Hindlimb muscle (tissue), 1 donor: ENCODE measurements around the gene WDR17. TPM values are rescaled to one million over a fixed set of nuclear protein-coding genes. Genes with fewer than 3 reads are reported as not detected.

Experiments used
- DNase-seq: peaks from one replicate; pipeline ENCODE4 v3.0.0-alpha.2; 2013
- polyA plus RNA-seq: library from polyadenylated mRNA; unstranded; fragments of 120-200 nt; gene quantifications from one replicate; pipeline ENCODE4 v1.2.1, GENCODE V29; 2013; ENCODE audit not compliant: insufficient read length

Gene WDR17
- polyA plus RNA-seq, result 0.72 TPM

DNA sequence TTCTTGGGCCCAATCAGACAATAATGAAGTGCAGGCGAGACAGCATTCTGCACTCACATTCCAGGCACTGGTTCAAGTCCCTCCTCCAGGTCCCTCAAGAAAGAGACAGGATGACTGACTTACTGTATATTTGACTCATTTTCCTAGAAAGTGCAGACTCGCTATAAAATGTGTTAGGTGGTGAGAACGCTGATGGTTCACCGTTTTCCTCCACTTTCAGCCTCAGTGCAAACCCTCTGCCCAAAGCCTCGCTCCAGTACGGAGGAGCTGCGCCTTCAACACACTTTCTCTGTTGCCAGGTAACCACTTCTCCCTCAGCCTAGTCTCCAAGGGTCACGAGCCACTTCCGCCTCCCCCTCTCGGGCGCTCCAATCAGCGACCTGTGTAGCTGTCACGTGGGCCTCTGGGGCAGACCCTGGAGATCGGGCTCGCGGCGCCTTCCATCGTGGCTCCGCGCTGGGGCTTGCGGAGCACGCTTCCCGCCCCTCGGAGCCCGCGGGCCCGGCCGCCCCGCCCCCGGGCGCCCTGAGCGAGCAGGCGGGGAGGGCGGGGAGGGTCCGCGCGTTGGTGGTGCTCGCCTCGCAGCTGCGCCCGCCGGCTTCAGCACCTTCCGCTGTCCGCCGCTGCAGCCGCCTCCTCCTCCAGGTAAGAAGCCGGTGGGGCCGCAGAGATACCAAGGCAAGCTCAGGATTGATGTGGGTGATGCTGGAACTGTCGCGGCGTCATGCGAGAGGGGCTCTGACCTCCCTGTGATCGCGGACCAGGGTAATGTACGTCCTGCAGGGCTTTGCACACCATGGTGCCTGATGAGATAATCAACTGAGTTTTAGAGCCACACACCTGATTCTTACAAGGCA, at the start of gene WDR17:
WDR17 (plus strand) TSS at position 407 of the 857 bp plus-strand sequence. CDS start 45,740 bp downstream, outside the sequence.
- DNase-seq, result peak; percentile 69

DNA sequence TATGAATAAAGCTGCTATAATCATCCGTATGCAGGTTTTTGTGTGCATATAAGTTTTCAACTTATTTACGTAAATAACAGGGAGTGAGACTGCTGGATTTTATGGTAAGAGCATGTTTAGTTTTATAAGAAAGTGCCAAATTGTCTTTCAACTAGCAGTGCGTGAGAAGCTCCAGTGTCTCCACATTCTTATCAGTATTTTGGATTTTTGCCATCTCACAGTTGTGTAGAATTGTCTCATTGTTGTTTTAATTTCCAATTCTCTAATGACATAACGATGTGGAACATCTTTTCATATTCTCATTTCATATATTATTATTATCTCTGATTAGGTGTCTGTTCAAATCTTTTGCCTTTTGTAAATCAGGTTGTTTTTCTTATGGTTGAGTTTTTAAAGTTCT, 49.0 kb upstream of the WDR17 start:
- DNase-seq, result no peak

DNA sequence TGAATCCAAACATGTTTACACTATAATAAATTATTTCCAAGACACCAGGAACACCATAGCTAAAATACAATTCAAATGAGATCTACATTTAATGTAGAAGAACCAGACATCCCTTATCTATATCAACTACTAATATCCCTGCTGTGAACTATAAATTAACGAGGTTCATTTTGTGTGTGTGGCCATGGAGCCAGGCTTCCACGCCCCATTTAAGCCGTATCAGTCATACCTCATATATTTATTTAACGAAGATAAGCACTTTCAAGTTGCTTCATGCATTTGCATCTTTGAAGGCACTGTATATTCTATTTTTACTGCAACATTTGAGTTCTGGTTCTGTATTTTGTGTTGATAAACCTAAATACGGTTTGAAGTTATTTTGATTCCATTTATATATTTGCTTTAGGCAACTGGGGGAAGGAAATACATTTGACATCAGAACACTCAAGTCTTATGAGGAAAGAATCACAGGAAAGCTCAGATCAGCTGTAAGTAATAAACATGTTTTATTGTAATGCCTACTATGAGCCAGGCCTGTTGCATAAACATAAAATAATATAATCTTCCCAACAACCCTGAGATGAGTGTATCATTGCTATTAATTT, 45.1 kb upstream of the WDR17 start:
- no peak for DNase-seq

- DNase-seq, result no peak
These were observed 35.2 kb upstream of the WDR17 start for GRCh38 chr4:176030391-176030790.

- DNase-seq, result no peak
These were observed 33.7 kb upstream of the WDR17 start for GRCh38 chr4:176031922-176032321.

DNA sequence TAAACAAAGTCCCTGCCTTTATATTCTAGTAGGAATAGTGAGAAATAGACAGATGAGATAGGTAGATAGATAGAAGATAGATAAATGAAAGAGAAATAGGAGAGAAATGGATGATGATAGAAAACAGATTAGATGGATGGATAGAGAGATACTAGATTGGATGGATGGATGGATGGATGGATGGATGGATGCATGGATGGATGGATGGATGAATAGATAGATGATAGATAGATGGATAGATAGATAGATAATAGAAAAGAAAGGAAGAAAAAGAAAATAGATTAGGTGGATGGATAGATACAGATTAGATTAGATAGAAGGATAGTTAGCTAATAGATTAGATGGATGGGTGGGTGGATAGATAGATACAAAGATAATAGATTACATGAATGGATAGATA, 33.2 kb upstream of the WDR17 start:
- no peak for DNase-seq

- peak; percentile 39 for DNase-seq
These were observed 31.1 kb upstream of the WDR17 start for GRCh38 chr4:176034499-176034898.

- DNase-seq, result peak; percentile 5
These were observed 30.7 kb upstream of the WDR17 start for GRCh38 chr4:176034936-176035335.

DNA sequence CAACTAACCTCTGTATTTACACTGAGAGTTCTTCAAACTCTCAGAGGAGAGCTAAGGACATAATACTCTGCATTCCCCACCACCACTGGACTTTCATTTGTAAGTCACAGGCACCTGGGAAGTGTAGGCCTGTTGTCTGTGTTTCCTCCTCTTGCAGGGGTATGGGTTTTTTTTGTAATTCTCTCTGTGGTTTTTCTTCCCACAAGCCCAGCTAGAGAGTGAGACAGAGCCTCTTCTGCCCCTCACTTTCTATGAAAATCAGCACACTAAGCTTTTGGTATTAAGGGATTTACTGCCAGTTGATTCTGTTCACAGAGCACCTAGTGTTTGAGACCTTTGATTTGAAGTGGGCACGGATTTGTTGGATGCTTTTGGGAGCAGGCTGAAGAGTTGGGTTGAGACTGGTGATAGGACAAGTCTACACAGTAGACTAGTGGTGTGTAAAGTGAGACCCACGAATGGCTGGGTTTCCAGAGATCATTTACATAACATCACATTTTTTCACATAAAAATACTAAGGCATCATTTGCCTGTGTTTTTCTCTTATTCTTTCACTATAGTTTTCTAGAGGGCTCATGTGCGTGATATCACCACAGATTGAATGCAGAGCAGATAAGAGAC, 28.9 kb upstream of the WDR17 start:
- no peak for DNase-seq

DNA sequence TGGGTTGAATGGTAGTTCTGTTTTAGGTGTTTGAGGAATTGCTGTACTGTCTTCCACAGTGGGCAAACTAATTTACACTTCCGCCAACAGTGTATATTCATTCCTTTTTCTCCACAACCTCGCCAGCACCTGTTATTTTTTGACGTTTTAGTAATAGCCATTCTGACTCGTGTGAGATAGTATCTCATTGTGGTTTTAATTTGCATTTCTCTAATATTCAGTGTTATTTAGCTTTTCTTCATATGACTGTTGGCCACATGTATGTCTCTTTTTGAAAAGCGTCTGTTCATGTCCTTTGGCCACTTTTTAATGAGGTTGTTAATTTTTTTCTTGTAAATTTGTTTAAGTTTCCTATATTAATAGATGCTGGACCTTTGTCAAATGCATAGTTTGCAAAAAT, 26.9 kb upstream of the WDR17 start:
- DNase-seq, result no peak

DNA sequence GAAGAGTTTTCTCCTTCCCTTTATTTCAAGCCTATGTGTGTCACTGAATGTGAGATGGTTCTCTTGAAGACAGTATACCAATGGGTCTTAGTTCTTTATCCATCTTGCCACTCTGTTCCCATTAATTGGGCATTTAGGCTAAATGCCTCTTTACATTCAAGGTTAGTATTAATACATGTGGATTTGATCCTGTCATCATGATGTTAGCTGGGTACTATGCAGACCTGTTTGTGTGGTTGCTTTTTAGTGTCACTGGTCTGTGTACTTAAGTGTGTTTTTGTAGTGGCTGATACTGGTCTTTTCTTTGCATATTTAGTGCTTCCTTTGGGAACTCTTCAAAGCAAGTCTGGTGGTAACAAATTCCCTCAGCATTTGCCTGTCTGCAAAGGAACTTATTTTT, 23.4 kb upstream of the WDR17 start:
- no peak for DNase-seq

GRCh38 chr4:176043838-176044588, 21.6 kb upstream of the WDR17 start:
- DNase-seq, result no peak

DNA sequence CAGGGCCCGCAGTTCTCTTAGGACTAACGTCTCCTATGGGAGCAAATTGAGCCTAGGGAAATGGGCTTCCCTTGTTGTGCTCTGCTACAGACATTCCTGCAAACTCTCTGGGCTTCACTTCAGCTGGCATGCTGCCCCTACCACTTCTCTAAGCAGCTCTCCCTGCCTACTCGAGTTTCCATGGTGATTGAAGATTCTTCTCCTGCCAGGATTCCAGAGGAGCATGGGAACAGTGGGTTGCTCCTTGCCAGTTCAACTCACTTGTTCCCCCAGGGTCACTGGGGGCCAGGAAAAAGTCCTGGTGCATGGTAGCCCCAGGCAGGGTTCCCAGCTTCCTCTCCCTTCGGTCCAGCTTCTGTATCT, 21.1 kb upstream of the WDR17 start:
- peak; percentile 19 for DNase-seq

- DNase-seq, result no peak
These were observed 17.0 kb upstream of the WDR17 start for GRCh38 chr4:176048631-176049030.

DNA sequence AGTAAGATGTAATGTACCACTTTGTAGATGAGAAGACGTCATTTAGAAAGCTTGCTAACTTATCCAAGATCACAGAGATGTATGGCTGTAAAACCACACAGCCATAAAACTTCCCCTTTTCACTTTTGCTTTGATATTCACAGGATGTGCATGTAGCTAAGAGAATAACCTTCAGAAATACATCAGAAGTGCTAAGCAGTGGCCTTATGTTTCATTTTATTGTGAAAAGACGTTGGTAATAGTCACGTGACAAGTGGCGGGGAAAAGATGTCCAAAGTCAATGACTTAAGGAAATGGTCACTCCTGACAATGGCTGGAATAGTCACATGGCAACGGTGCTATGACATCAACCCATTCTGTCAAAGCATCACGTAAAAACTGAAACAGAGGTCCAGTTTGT, 12.9 kb upstream of the WDR17 start:
- no peak for DNase-seq

GRCh38 chr4:176053785-176054184, 11.9 kb upstream of the WDR17 start:
- no peak for DNase-seq

- DNase-seq, result no peak
These were observed 10.7 kb upstream of the WDR17 start for GRCh38 chr4:176054942-176055341.

DNA sequence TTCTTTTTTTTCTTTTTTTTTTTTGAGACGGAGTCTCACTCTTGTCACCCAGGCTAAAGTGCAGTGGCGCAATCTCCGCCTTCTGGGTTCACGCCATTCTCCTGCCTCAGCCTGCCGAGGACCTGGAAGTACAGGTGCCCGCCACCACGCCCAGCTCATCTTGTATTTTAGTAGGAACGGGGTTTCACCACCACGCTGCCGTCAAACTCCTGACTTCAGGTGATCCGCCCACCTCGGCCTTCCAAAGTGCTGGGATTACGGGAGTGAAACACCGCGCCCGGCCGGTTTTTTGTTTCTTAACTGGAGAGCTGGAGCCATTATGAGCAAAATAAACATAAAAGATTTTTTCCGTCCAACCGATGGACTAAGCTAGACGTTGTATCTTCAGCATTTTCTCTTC, 1.9 kb upstream of the WDR17 start:
- no peak for DNase-seq

DNA sequence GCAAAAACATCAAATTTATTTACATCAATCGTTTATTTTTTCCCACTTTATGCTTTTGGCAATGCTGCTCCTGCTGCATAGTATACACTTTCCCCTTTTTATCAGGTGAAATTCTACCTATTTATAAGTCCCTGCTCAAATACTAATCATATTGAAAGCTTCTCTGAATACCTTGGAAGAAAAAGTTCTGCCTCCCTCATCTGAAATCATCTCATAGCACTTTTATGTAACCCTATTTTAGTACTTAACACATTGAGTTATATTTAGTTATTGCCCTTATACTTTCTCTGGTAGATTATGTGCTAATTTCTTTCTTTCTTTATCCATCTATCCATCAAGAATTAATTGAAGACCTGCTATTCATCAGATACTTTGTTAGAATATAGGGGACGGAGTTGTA, 1.1 kb upstream of the WDR17 start:
- no peak for DNase-seq

GRCh38 chr4:176066757-176067156, 1.1 kb downstream of the WDR17 start:
- no peak for DNase-seq

- no peak for DNase-seq
These were observed 11.9 kb downstream of the WDR17 start for GRCh38 chr4:176077561-176077960.

GRCh38 chr4:176084769-176085168, 19.1 kb downstream of the WDR17 start:
- DNase-seq, result no peak

DNA sequence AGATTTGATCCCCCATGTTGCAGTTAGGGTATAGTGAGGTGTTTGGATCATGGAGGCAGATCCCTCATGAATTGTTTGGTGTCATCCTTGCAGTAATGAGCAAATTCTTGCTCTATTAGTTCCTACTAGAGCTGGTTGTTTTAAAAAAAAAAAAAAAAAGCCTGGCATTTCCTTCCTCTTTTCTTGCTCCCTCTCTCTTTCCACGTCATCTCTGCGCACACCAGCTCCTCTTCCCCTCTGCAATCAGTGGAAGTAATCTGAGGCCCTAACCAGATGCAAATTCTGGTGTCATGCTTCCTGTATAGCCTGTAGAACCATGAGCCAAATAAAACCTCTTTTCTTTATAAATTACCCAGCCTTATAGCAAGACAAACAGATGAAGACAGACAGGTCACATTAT, 24.5 kb downstream of the WDR17 start:
- DNase-seq, result no peak
